ENCODE data around the gene SHISAL1. TPM values are rescaled to one million over a fixed set of nuclear protein-coding genes. Genes with fewer than 3 reads are reported as not detected.
"Not testable (repeated sequence)": the region's sequence is repeated elsewhere in the genome, so short reads cannot be mapped to it uniquely, and the experiment has no call there.

SHISAL1 gene
- total RNA-seq, 1 experiment from 2014 or later, result 1.1 TPM

GRCh38 chr22:44328326-44328725 is 15.6 kb upstream of the SHISAL1 start:
- Histone ChIP-seq H3K27ac (ENCODE audit: low read length) (no peak overlapping the region), H3K79me2 (ENCODE audit: low read length) (no peaks in the 10 kb centered on the region), H3K9me3 (ENCODE audit: low read length) (no peaks in the 10 kb centered on the region), H4K20me1 (ENCODE audit: low read length) (no peaks in the 10 kb centered on the region), H3K9me2 (replicated peaks; ENCODE audit: low read length) (no peaks in the 10 kb centered on the region), H3F3A (ENCODE audit: low read length, unreplicated experiment) (no peaks in the 10 kb centered on the region), H3K4me3 (ENCODE audit: low read length) (no peak overlapping the region), H3K4me2 (ENCODE audit: low read length) (no peak overlapping the region), H3K36me3 (ENCODE audit: low read depth, low read length) (no peaks in the 10 kb centered on the region), H3K9ac (ENCODE audit: low read length) (no peak overlapping the region), H2AFZ (ENCODE audit: low read length) (no peak overlapping the region), H3K27me3 (ENCODE audit: low read length) (no peaks in the 10 kb centered on the region), H3K4me1 (ENCODE audit: insufficient read depth, low read length) (peaks cover 15% of the 10 kb centered on the region; the same call in 1 of the 2 replicates)
- TF ChIP-seq EZH2 (IDR thresholded peaks at IDR 0.05; ENCODE audit: low read length, unreplicated experiment) (no peak), EZH2phosphoT487 (IDR thresholded peaks at IDR 0.05; ENCODE audit: borderline replicate concordance, low read length) (no peak), CTCF (conservative IDR thresholded peaks at IDR 0.05; ENCODE audit: low read depth, low read length) (no peak)
- POLR2A ChIA-PET (ENCODE audit: unreplicated experiment), result no interaction called here
- no TSS peak for BruUV-seq (replicated peaks)
- intact Hi-C loops (cut with micrococcal nuclease), result no loop called here
- ATAC-seq, result no peak
- CTCF ChIA-PET, result no interaction called here
- DNase-seq, result no peak

GRCh38 chr22:44326491-44326885 is 13.7 kb upstream of the SHISAL1 start:
- no TSS peak for BruUV-seq (replicated peaks)
- TF ChIP-seq CTCF (conservative IDR thresholded peaks at IDR 0.05; ENCODE audit: low read depth, low read length) (no peak), EZH2phosphoT487 (IDR thresholded peaks at IDR 0.05; ENCODE audit: borderline replicate concordance, low read length) (no peak), EZH2 (IDR thresholded peaks at IDR 0.05; ENCODE audit: low read length, unreplicated experiment) (no peak)
- ChIA-PET CTCF (interaction anchor here (0.7 to 1.0 kb wide), 2 partner anchors 11 to 241 kb away, joined by 3 read pairs; no protein-coding TSS in a partner anchor), POLR2A (ENCODE audit: unreplicated experiment) (interaction anchor here (0.9 kb wide), 1 partner anchor 17 kb away, joined by 3 read pairs; no protein-coding TSS in a partner anchor)
- H3K27ac ChIP-seq (ENCODE audit: low read length), result no peak overlapping the region
- H3K79me2 ChIP-seq (ENCODE audit: low read length), result no peaks in the 10 kb centered on the region
- H3K27me3 ChIP-seq (ENCODE audit: low read length), result no peaks in the 10 kb centered on the region
- peak overlapping the region; percentile 85 for H2AFZ ChIP-seq (ENCODE audit: low read length)
- peak overlapping the region; percentile 69 for H3K9ac ChIP-seq (ENCODE audit: low read length)
- H3K36me3 ChIP-seq (ENCODE audit: low read depth, low read length), result no peaks in the 10 kb centered on the region
- intact Hi-C loops (cut with micrococcal nuclease), result no loop called here
- peaks cover 15% of the 10 kb centered on the region; the same call in 1 of the 2 replicates for H3K4me1 ChIP-seq (ENCODE audit: insufficient read depth, low read length)
- ATAC-seq (no peak), DNase-seq (no peak)
- H4K20me1 ChIP-seq (ENCODE audit: low read length), result no peaks in the 10 kb centered on the region
- H3K9me2 ChIP-seq (replicated peaks; ENCODE audit: low read length), result no peaks in the 10 kb centered on the region
- H3F3A ChIP-seq (ENCODE audit: low read length, unreplicated experiment), result no peaks in the 10 kb centered on the region
- H3K4me2 ChIP-seq (ENCODE audit: low read length), result peak overlapping the region; percentile 83
- H3K9me3 ChIP-seq (ENCODE audit: low read length), result no peaks in the 10 kb centered on the region
- H3K4me3 ChIP-seq (ENCODE audit: low read length), result peak overlapping the region; percentile 91

- H3K4me1 ChIP-seq (ENCODE audit: insufficient read depth, low read length), result peaks cover 15% of the 10 kb centered on the region; the same call in 1 of the 2 replicates
- no TSS peak for BruUV-seq (replicated peaks)
- H3K9me3 ChIP-seq (ENCODE audit: low read length), result no peaks in the 10 kb centered on the region
- peak overlapping the region; percentile 85 for H2AFZ ChIP-seq (ENCODE audit: low read length)
- ATAC-seq, result no peak
- no peaks in the 10 kb centered on the region for H3K79me2 ChIP-seq (ENCODE audit: low read length)
- no peaks in the 10 kb centered on the region for H3K9me2 ChIP-seq (replicated peaks; ENCODE audit: low read length)
- TF ChIP-seq CTCF (conservative IDR thresholded peaks at IDR 0.05; ENCODE audit: low read depth, low read length), result peak; percentile 36; the same call in 1 of the 2 replicates
- no peak for TF ChIP-seq EZH2 (IDR thresholded peaks at IDR 0.05; ENCODE audit: low read length, unreplicated experiment)
- no peak for TF ChIP-seq EZH2phosphoT487 (IDR thresholded peaks at IDR 0.05; ENCODE audit: borderline replicate concordance, low read length)
- peak; percentile 28 for DNase-seq
- CTCF ChIA-PET, result interaction anchor here (0.5 to 1.0 kb wide), 3 partner anchors 12 to 360 kb away, joined by 3 to 5 read pairs (median 3); no protein-coding TSS in a partner anchor
- no peak overlapping the region for H3K27ac ChIP-seq (ENCODE audit: low read length)
- intact Hi-C loops (cut with micrococcal nuclease), result no loop called here
- peak overlapping the region; percentile 83 for H3K4me2 ChIP-seq (ENCODE audit: low read length)
- peak overlapping the region; percentile 91 for H3K4me3 ChIP-seq (ENCODE audit: low read length)
- peak overlapping the region; percentile 69 for H3K9ac ChIP-seq (ENCODE audit: low read length)
- no peaks in the 10 kb centered on the region for H3K27me3 ChIP-seq (ENCODE audit: low read length)
- POLR2A ChIA-PET (ENCODE audit: unreplicated experiment), result interaction anchor here (0.9 kb wide), 1 partner anchor 16 kb away, joined by 3 read pairs; no protein-coding TSS in a partner anchor
- no peaks in the 10 kb centered on the region for H3F3A ChIP-seq (ENCODE audit: low read length, unreplicated experiment)
- no peaks in the 10 kb centered on the region for H4K20me1 ChIP-seq (ENCODE audit: low read length)
- H3K36me3 ChIP-seq (ENCODE audit: low read depth, low read length), result no peaks in the 10 kb centered on the region
These were observed 13.2 kb upstream of the SHISAL1 start for GRCh38 chr22:44325718-44326490.

- H3K4me1 ChIP-seq (ENCODE audit: insufficient read depth, low read length); H4K20me1 ChIP-seq (ENCODE audit: low read length); CTCF ChIA-PET; DNase-seq; H3K27me3 ChIP-seq (ENCODE audit: low read length); H3K9ac ChIP-seq (ENCODE audit: low read length); ATAC-seq; H3F3A ChIP-seq (ENCODE audit: low read length, unreplicated experiment); H3K36me3 ChIP-seq (ENCODE audit: low read depth, low read length); intact Hi-C loops (cut with micrococcal nuclease); H3K9me2 ChIP-seq (replicated peaks; ENCODE audit: low read length); H3K79me2 ChIP-seq (ENCODE audit: low read length); BruUV-seq (replicated peaks); H2AFZ ChIP-seq (ENCODE audit: low read length); H3K27ac ChIP-seq (ENCODE audit: low read length); H3K4me2 ChIP-seq (ENCODE audit: low read length); H3K9me3 ChIP-seq (ENCODE audit: low read length); H3K4me3 ChIP-seq (ENCODE audit: low read length); POLR2A ChIA-PET (ENCODE audit: unreplicated experiment): not testable (repeated sequence)
These were observed 10.5 kb upstream of the SHISAL1 start for GRCh38 chr22:44323140-44323790.

Measured in PC-3 (cell line).